D721Med (cell line): ENCODE data around the gene ZNF865.
A peak's percentile ranks its signal among the peaks of the same experiment; 100 is the strongest.

Experiments used
- DNase-seq: peaks from one replicate; pipeline ENCODE4 v3.0.0; 2011; ENCODE audit warnings: low spot score; ENCODE audit not compliant: insufficient read length
- FAIRE-seq: peaks from 2 replicates; lab custom pipeline; 2011; peaks lifted over from hg19 to GRCh38; lab: Jason Lieb, UNC
- CTCF ChIP-seq: IDR thresholded peaks from 2 replicates; pipeline ENCODE4 v1.5.1; 2012; ENCODE audit warnings: mild to moderate bottlenecking, control low read depth; ENCODE audit not compliant: insufficient read depth; ENCODE audit errors: missing control alignments

The ZNF865 gene

GRCh38 chr19:55632463-55632834 lies 27.0 kb downstream of the ZNF865 start:
- FAIRE-seq (no peak), DNase-seq (peak; percentile 24)
- TF ChIP-seq CTCF, result peak; percentile 87

GRCh38 chr19:55633861-55634260 lies 28.4 kb downstream of the ZNF865 start:
- DNase-seq (no peak), FAIRE-seq (no peak)
- TF ChIP-seq CTCF, result no peak

GRCh38 chr19:55635334-55635717 lies 29.9 kb downstream of the ZNF865 start:
- TF ChIP-seq CTCF, result no peak
- no peak for DNase-seq
- FAIRE-seq, result no peak

- no peak for TF ChIP-seq CTCF
- no peak for DNase-seq
- no peak for FAIRE-seq
These were observed 30.5 kb downstream of the ZNF865 start for GRCh38 chr19:55635856-55636440.

GRCh38 chr19:55636723-55637122 lies 31.3 kb downstream of the ZNF865 start:
- FAIRE-seq (no peak), DNase-seq (no peak)
- no peak for TF ChIP-seq CTCF

- no peak for FAIRE-seq
- no peak for DNase-seq
- TF ChIP-seq CTCF, result no peak
These were observed 32.1 kb downstream of the ZNF865 start for GRCh38 chr19:55637534-55637933.

GRCh38 chr19:55638864-55639359 lies 33.5 kb downstream of the ZNF865 start:
- DNase-seq, result no peak
- no peak for FAIRE-seq
- peak; percentile 39 for TF ChIP-seq CTCF
